Loucy (cell line): ENCODE data around the gene RPIA.

ENCODE experiments used
- CTCF ChIP-seq: fragments of 200-600 bp; sonication (generic); conservative IDR thresholded peaks from 2 replicates; pipeline ENCODE4 v1.5.1; 2014; ENCODE audit warnings: mild to moderate bottlenecking, antibody characterized with exemption, low read length
- EZH2phosphoT487 ChIP-seq: fragments of 200-600 bp; IDR thresholded peaks from 2 replicates; pipeline ENCODE4 v1.6.1; 2018; ENCODE audit warnings: antibody characterized with exemption, mild to moderate bottlenecking, moderate library complexity, borderline replicate concordance

GRCh38 chr2:88684519-88684918 is 7.0 kb upstream of the RPIA start:
- TF ChIP-seq CTCF (no peak), EZH2phosphoT487 (no peak)
